Esophagus muscularis mucosa (tissue), 4 donors: Measurements from ENCODE around the gene PRPF31. TPM values are rescaled to one million over a fixed set of nuclear protein-coding genes. Genes with fewer than 3 reads are reported as not detected.

Experiments used
- DNase-seq: peaks from one replicate; pipeline ENCODE4 v3.0.0-alpha.2; 2017; ENCODE audit errors: extremely low spot score
- H3K27ac ChIP-seq, 4 donors: fragments of 200-600 bp; sonication (generic); replicated peaks in 1 of 4; 1 replicate in 3 of 4; 2 replicates in 1 of 4; pipeline ENCODE4 v1.5.1; 2016 to 2019; ENCODE audit warnings: mild to moderate bottlenecking in 1 of 4
- H3K27me3 ChIP-seq, 4 donors: fragments of 200-600 bp; sonication (generic); one replicate each; pipeline versions ENCODE4 v1.5.1 to v1.6.0; 2016 to 2019
- H3K36me3 ChIP-seq, 4 donors: fragments of 200-600 bp; sonication (generic); one replicate each; pipeline ENCODE4 v1.5.1; 2016 to 2019
- H3K4me1 ChIP-seq, 4 donors: fragments of 200-600 bp; sonication (generic); one replicate each; pipeline ENCODE4 v1.5.1; 2016 to 2019
- H3K4me3 ChIP-seq, 4 donors: fragments of 200-600 bp; sonication (generic); 1 replicate in 2 of 4; 2 replicates in 2 of 4; pipeline ENCODE4 v1.5.1; 2016 to 2019; ENCODE audit warnings: mild to moderate bottlenecking in 4 of 4, moderate library complexity in 1 of 4
- H3K9me3 ChIP-seq, 4 donors: fragments of 200-600 bp; sonication (generic); 1 replicate in 3 of 4; 2 replicates in 1 of 4; pipeline ENCODE4 v1.5.1; 2016 to 2019
- CTCF ChIP-seq, 3 experiments: fragments of 200-600 bp in 2 of 3; fragments of 450-650 bp in 1 of 3; sonication (generic) in 2 of 3; IDR thresholded peaks; one replicate each; pipeline ENCODE4 v1.5.1; 2017 to 2019; ENCODE audit warnings: antibody characterized with exemption in 3 of 3, mild to moderate bottlenecking in 2 of 3, moderate library complexity in 1 of 3
- EP300 ChIP-seq: sonication (generic); formaldehyde crosslinking; IDR thresholded peaks from one replicate; pipeline ENCODE4 v1.6.1; 2017; ENCODE audit warnings: antibody characterized with exemption
- POLR2A ChIP-seq: fragments of 450-650 bp; IDR thresholded peaks from one replicate; pipeline ENCODE4 v1.6.1; 2017; ENCODE audit warnings: antibody characterized with exemption, moderate library complexity, mild to moderate bottlenecking, low read depth
- POLR2AphosphoS5 ChIP-seq, 2 donors: sonication (generic); formaldehyde crosslinking; IDR thresholded peaks; one replicate each; pipeline ENCODE4 v1.6.1; 2017; ENCODE audit warnings: antibody characterized with exemption in 2 of 2
- WGBS: methylation state at CpG from one replicate; pipeline ENCODE4 v1.1.5; 2018; 5-methylcytosine and 5-hydroxymethylcytosine counted together
- intact Hi-C: fragments of 100-400 bp; cut with DNase I; formaldehyde crosslinking; loops from one replicate; pipeline ENCODE4 v1.15.1; 2023
- total RNA-seq, 4 donors: library from RNA; depleted of rRNA; stranded (reverse); fragments of >200 nt; gene quantifications; one replicate each; pipeline versions ENCODE4 v1.1.0 to v1.2.1, GENCODE V29; 2016

Gene PRPF31
- total RNA-seq, 4 donors from 2014 or later = 44.9 to 64.3 (median 56.0) TPM

DNA sequence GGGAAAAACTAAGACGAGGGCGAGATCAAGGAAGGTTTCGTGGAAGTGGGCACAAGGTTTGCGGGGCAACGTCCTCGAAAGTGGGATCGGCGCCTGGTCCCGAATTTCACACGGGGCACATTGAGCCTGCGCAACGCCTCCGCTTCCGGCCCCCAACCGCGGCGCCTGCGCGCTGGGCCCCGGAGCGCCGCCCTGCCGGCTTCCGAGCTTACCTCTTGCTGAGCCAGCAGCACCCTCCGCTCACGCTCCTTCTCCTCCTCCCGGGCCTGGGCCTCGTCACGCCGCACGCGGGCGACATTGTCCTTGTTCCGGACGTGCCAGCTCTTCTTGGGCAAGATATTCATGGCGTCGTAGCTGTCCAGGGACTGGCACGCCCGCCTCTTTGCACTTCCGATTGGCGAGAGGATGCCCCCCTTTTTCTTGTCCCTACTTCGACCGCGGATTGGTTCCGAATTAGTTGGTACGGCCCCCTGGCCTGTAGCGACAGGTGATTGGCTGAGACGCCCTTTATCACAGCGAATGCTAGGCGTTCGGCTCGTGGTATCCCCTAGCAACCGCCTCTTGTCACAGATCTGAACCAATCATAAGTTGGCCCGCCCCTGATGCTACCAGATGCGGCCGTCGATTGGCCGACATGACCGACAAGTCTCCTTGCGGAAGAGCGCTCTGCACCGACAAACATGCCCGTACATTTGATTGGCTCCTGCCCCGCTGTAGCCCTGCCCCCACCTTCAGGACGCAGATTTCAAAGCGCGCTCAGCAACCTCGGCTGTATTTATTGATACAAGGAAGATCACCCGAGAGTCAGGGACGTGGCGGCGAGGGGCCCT is 44.0 kb downstream of the PRPF31 start, which contains the start of gene LENG1:
TSS of gene LENG1 (minus strand) at position 370 of the 830 bp plus-strand sequence. CDS start at position 344, 26 bp downstream.
- peaks cover 43 to 58% (median 54%) of the 10 kb centered on the region in 4 donors for H3K4me1 ChIP-seq
- peaks cover 35 to 38% (median 37%) of the 10 kb centered on the region in 4 donors for H3K36me3 ChIP-seq
- peak; percentile 76 to 94 for TF ChIP-seq POLR2AphosphoS5 (IDR thresholded peaks at IDR 0.05)
- TF ChIP-seq CTCF (IDR thresholded peaks at IDR 0.05) = peak; percentile 15 to 68 (median 45)
- TF ChIP-seq EP300 = no peak
- H3K27ac ChIP-seq = peak within 1 kb of the TSS; percentile 92 to 99 (median 95)
- no peaks in the 10 kb centered on the region for H3K9me3 ChIP-seq
- peaks cover 0 to 4% (median 2%) of the 10 kb centered on the region in 4 donors for H3K27me3 ChIP-seq
- WGBS = 0% methylated on average over 68 of the region's 72 CpGs
- peak; percentile 100 for DNase-seq
- intact Hi-C loops = no loop called here
- H3K4me3 ChIP-seq = peak within 1 kb of the TSS; percentile 63 to 93 (median 72)

DNA sequence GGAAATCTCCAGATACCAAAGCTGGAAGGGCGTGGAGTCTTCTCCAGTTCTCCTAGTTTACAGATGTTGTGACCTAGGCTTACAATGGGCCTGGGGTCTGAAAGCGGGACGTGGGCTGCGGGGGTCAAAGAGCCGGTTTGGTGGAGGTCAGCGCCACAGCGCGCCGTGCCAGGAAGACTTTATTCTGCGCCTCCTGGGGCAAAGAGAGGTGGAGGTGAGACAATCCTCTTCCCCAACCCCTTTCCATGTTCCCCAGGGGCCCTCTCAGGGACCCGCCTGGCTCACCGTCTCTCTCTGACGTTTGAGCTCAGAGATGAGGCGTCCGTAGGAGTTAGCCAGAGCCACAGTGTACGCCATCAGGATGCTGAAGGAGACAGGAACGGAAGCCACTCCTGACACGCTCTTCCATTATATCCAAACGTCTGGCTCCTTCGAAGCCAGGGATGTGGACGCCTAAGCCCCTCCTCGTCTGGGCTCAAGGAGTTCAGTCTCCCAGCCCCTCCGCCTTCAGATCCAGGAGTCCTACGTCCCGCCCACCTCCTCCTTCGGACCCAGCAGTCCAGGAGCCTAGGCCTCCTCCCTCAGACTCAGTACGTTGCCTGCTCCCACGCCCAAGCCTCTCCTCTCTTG is 44.7 kb downstream of the PRPF31 start:
- Histone ChIP-seq H3K27ac (peak overlapping the region; percentile 92 to 99 (median 95)), H3K36me3 (peaks cover 28 to 31% (median 30%) of the 10 kb centered on the region in 4 donors), H3K9me3 (no peaks in the 10 kb centered on the region), H3K4me3 (peak overlapping the region; percentile 63 to 93 (median 69)), H3K27me3 (peaks cover 0 to 11% (median 5%) of the 10 kb centered on the region in 4 donors), H3K4me1 (peaks cover 45 to 64% (median 58%) of the 10 kb centered on the region in 4 donors)
- WGBS = 3% methylated on average over 22 of the region's 28 CpGs
- intact Hi-C loops = no loop called here
- no peak for TF ChIP-seq CTCF (IDR thresholded peaks at IDR 0.05)
- no peak for TF ChIP-seq POLR2A
- TF ChIP-seq POLR2AphosphoS5 (IDR thresholded peaks at IDR 0.05) = no peak
- TF ChIP-seq EP300 = no peak
- no peak for DNase-seq

- peak overlapping the region; percentile 63 to 93 (median 69) for H3K4me3 ChIP-seq
- H3K36me3 ChIP-seq = peaks cover 22 to 26% (median 24%) of the 10 kb centered on the region in 4 donors
- no peaks in the 10 kb centered on the region for H3K9me3 ChIP-seq
- 34% methylated on average over 13 of the region's 13 CpGs for WGBS
- H3K4me1 ChIP-seq = peaks cover 45 to 64% (median 58%) of the 10 kb centered on the region in 4 donors
- TF ChIP-seq POLR2AphosphoS5 (IDR thresholded peaks at IDR 0.05) = no peak
- TF ChIP-seq EP300 = no peak
- no peak for TF ChIP-seq POLR2A
- no peak for TF ChIP-seq CTCF (IDR thresholded peaks at IDR 0.05)
- peak overlapping the region; percentile 92 to 99 (median 95) for H3K27ac ChIP-seq
- H3K27me3 ChIP-seq = peaks cover 0 to 15% (median 7%) of the 10 kb centered on the region in 4 donors
- no peak for DNase-seq
- intact Hi-C loops = no loop called here
Measured at GRCh38 chr19:54160854-54161253, 45.3 kb downstream of the PRPF31 start.

GRCh38 chr19:54162241-54162805 is 46.8 kb downstream of the PRPF31 start:
- H3K4me3 ChIP-seq = peak overlapping the region; percentile 46 to 66 (median 51)
- WGBS = 5% methylated on average over 32 of the region's 35 CpGs
- peak overlapping the region in 3 of 4 donors; percentile 92 to 97 (median 93) for H3K27ac ChIP-seq
- peaks cover 0 to 28% (median 7%) of the 10 kb centered on the region in 4 donors for H3K27me3 ChIP-seq
- H3K4me1 ChIP-seq = peaks cover 45 to 64% (median 58%) of the 10 kb centered on the region in 4 donors
- TF ChIP-seq EP300 (no peak), POLR2A (no peak), CTCF (IDR thresholded peaks at IDR 0.05) (no peak), POLR2AphosphoS5 (IDR thresholded peaks at IDR 0.05) (no peak)
- H3K36me3 ChIP-seq = peaks cover 8 to 11% (median 9%) of the 10 kb centered on the region in 4 donors
- intact Hi-C loops = no loop called here
- peak; percentile 97 for DNase-seq
- no peaks in the 10 kb centered on the region for H3K9me3 ChIP-seq
